Subcutaneous abdominal adipose tissue (tissue), 5 donors: ENCODE measurements around the gene EDNRA.

Source experiments
- H3K27ac ChIP-seq: one replicate; pipeline ENCODE4 v1.7.0; 2013; ENCODE audit warnings: low read depth, mild to moderate bottlenecking, inconsistent platforms, low read length, moderate library complexity
- H3K27me3 ChIP-seq, 5 donors: one replicate each; pipeline ENCODE4 v1.7.0; 2013; ENCODE audit warnings: low read length in 5 of 5, inconsistent platforms in 1 of 5; ENCODE audit not compliant: control insufficient read depth in 5 of 5, insufficient read depth in 4 of 5
- H3K36me3 ChIP-seq, 5 donors: one replicate each; pipeline ENCODE4 v1.7.0; 2013; ENCODE audit warnings: low read length in 5 of 5; ENCODE audit not compliant: control insufficient read depth in 5 of 5, insufficient read depth in 5 of 5
- H3K4me1 ChIP-seq, 5 donors: one replicate each; pipeline ENCODE4 v1.7.0; 2013; ENCODE audit warnings: low read length in 5 of 5, mild to moderate bottlenecking in 3 of 5, moderate library complexity in 1 of 5; ENCODE audit not compliant: control insufficient read depth in 5 of 5, insufficient read depth in 5 of 5
- H3K4me3 ChIP-seq, 5 donors: one replicate each; pipeline ENCODE4 v1.7.0; 2013; ENCODE audit warnings: low read length in 5 of 5, low read depth in 1 of 5
- H3K9ac ChIP-seq, 5 donors: one replicate each; pipeline ENCODE4 v1.7.0; 2013; ENCODE audit warnings: low read length in 5 of 5, mild to moderate bottlenecking in 4 of 5, moderate library complexity in 3 of 5
- H3K9me3 ChIP-seq, 5 donors: one replicate each; pipeline ENCODE4 v1.7.0; 2013; ENCODE audit warnings: low read length in 5 of 5; ENCODE audit not compliant: control insufficient read depth in 5 of 5
- donor health status: healthy.
- donor health status: healthy.
- donor health status: healthy.
- donor health status: healthy.
- donor health status: healthy.

EDNRA gene

GRCh38 chr4:147548256-147548655 lies 67.4 kb downstream of the EDNRA start:
- no peaks in the 10 kb centered on the region for H3K36me3 ChIP-seq
- H3K9ac ChIP-seq: no peak overlapping the region
- H3K9me3 ChIP-seq: no peaks in the 10 kb centered on the region
- no peak overlapping the region for H3K4me3 ChIP-seq
- H3K4me1 ChIP-seq: peaks cover 0 to 17% (median 6%) of the 10 kb centered on the region in 5 donors
- H3K27ac ChIP-seq: no peak overlapping the region
- H3K27me3 ChIP-seq: no peaks in the 10 kb centered on the region

GRCh38 chr4:147550626-147551246 lies 69.8 kb downstream of the EDNRA start:
- H3K9me3 ChIP-seq: no peaks in the 10 kb centered on the region
- no peaks in the 10 kb centered on the region for H3K36me3 ChIP-seq
- H3K27me3 ChIP-seq: no peaks in the 10 kb centered on the region
- H3K4me1 ChIP-seq: peaks cover 0 to 17% (median 6%) of the 10 kb centered on the region in 5 donors
- no peak overlapping the region for H3K27ac ChIP-seq
- H3K9ac ChIP-seq: peak overlapping the region in 1 of 5 donors; percentile 38
- H3K4me3 ChIP-seq: peak overlapping the region in 3 of 5 donors; percentile 2 to 40 (median 4)

GRCh38 chr4:147560625-147561024 lies 79.7 kb downstream of the EDNRA start:
- Histone ChIP-seq H3K27me3 (no peaks in the 10 kb centered on the region), H3K4me1 (no peaks in the 10 kb centered on the region), H3K9ac (no peak overlapping the region), H3K27ac (no peak overlapping the region), H3K9me3 (no peaks in the 10 kb centered on the region), H3K36me3 (no peaks in the 10 kb centered on the region), H3K4me3 (no peak overlapping the region)

GRCh38 chr4:147566762-147567161 lies 85.9 kb downstream of the EDNRA start:
- no peaks in the 10 kb centered on the region for H3K9me3 ChIP-seq
- no peaks in the 10 kb centered on the region for H3K27me3 ChIP-seq
- no peak overlapping the region for H3K9ac ChIP-seq
- H3K27ac ChIP-seq: no peak overlapping the region
- H3K36me3 ChIP-seq: no peaks in the 10 kb centered on the region
- peaks cover 0 to 4% (median 0%) of the 10 kb centered on the region in 5 donors for H3K4me1 ChIP-seq
- no peak overlapping the region for H3K4me3 ChIP-seq

- H3K4me1 ChIP-seq: peaks cover 0 to 4% (median 0%) of the 10 kb centered on the region in 5 donors
- no peaks in the 10 kb centered on the region for H3K27me3 ChIP-seq
- no peak overlapping the region for H3K27ac ChIP-seq
- no peak overlapping the region for H3K9ac ChIP-seq
- H3K4me3 ChIP-seq: no peak overlapping the region
- no peaks in the 10 kb centered on the region for H3K9me3 ChIP-seq
- no peaks in the 10 kb centered on the region for H3K36me3 ChIP-seq
Measured at GRCh38 chr4:147567276-147567675, 86.4 kb downstream of the EDNRA start.

GRCh38 chr4:147570616-147571015 lies 89.7 kb downstream of the EDNRA start:
- no peak overlapping the region for H3K9ac ChIP-seq
- H3K4me1 ChIP-seq: peaks cover 0 to 4% (median 0%) of the 10 kb centered on the region in 5 donors
- no peak overlapping the region for H3K4me3 ChIP-seq
- H3K36me3 ChIP-seq: no peaks in the 10 kb centered on the region
- no peak overlapping the region for H3K27ac ChIP-seq
- H3K9me3 ChIP-seq: no peaks in the 10 kb centered on the region
- peaks cover 0 to 3% (median 0%) of the 10 kb centered on the region in 5 donors for H3K27me3 ChIP-seq

GRCh38 chr4:147571036-147571770 lies 90.3 kb downstream of the EDNRA start:
- H3K36me3 ChIP-seq: no peaks in the 10 kb centered on the region
- no peak overlapping the region for H3K9ac ChIP-seq
- no peak overlapping the region for H3K27ac ChIP-seq
- H3K27me3 ChIP-seq: peaks cover 0 to 3% (median 0%) of the 10 kb centered on the region in 5 donors
- no peaks in the 10 kb centered on the region for H3K9me3 ChIP-seq
- H3K4me1 ChIP-seq: peaks cover 0 to 4% (median 0%) of the 10 kb centered on the region in 5 donors
- H3K4me3 ChIP-seq: no peak overlapping the region

- H3K4me3 ChIP-seq: no peak overlapping the region
- no peak overlapping the region for H3K9ac ChIP-seq
- peaks cover 0 to under 1% (median 0%) of the 10 kb centered on the region in 5 donors for H3K4me1 ChIP-seq
- no peak overlapping the region for H3K27ac ChIP-seq
- peaks cover 0 to 3% (median 0%) of the 10 kb centered on the region in 5 donors for H3K27me3 ChIP-seq
- no peaks in the 10 kb centered on the region for H3K9me3 ChIP-seq
- H3K36me3 ChIP-seq: no peaks in the 10 kb centered on the region
Measured at GRCh38 chr4:147576084-147576483, 95.2 kb downstream of the EDNRA start.

GRCh38 chr4:147578051-147578476 lies 97.2 kb downstream of the EDNRA start:
- Histone ChIP-seq H3K36me3 (no peaks in the 10 kb centered on the region), H3K27ac (no peak overlapping the region)

GRCh38 chr4:147578593-147578992 lies 97.7 kb downstream of the EDNRA start:
- no peaks in the 10 kb centered on the region for H3K9me3 ChIP-seq
- H3K36me3 ChIP-seq: no peaks in the 10 kb centered on the region
- no peaks in the 10 kb centered on the region for H3K27me3 ChIP-seq
- H3K27ac ChIP-seq: no peak overlapping the region
- no peak overlapping the region for H3K9ac ChIP-seq
- H3K4me1 ChIP-seq: no peaks in the 10 kb centered on the region
- no peak overlapping the region for H3K4me3 ChIP-seq

More at GRCh38 chr4:147578051-147578476, 97.2 kb downstream of the EDNRA start:
- H3K9ac ChIP-seq: no peak overlapping the region
- no peaks in the 10 kb centered on the region for H3K27me3 ChIP-seq
- H3K4me3 ChIP-seq: no peak overlapping the region
- H3K9me3 ChIP-seq: no peaks in the 10 kb centered on the region
- H3K4me1 ChIP-seq: no peaks in the 10 kb centered on the region
